ENCODE data around the gene TUBE1. TPM values are rescaled to one million over a fixed set of nuclear protein-coding genes. Genes with fewer than 3 reads are reported as not detected.

Gene TUBE1
- total RNA-seq, 1 experiment from 2014 or later, result 24.4 TPM

DNA sequence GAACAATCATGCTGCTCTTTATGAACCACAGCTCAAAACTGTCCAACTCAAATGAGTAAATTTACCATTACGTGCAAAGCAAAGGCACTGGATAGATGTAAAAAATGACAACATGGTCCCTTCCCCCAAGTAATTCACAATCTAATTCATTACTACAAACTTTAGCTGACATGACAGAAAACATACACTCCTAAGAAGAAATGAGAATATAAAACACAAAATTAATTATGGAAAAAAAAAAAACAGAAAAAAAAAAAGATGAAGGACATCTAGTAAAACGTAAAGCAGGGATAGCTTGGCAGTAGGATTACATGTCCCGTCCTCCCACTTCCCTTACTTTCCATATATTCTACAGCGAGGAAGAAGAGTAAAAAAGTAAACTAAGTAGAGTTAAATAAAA is 5.7 kb downstream of the TUBE1 start:
- CTCF ChIA-PET, result no interaction called here
- BruUV-seq (replicated peaks), result no TSS peak
- DNase-seq (ENCODE audit: low spot score), result no peak
- Histone ChIP-seq H3K27ac (ENCODE audit: low read depth, low read length, poor library complexity, severe bottlenecking) (no peak overlapping the region), H3K4me1 (ENCODE audit: insufficient read depth, low read length, poor library complexity, severe bottlenecking) (peaks cover 21% of the 10 kb centered on the region), H3K36me3 (ENCODE audit: insufficient read depth, low read length, poor library complexity, severe bottlenecking) (peaks cover 18% of the 10 kb centered on the region), H3K4me3 (ENCODE audit: low read depth, low read length, poor library complexity, severe bottlenecking) (no peak overlapping the region), H3K27me3 (replicated peaks; ENCODE audit: insufficient read depth, low read depth, low read length, poor library complexity) (no peaks in the 10 kb centered on the region), H3K9me3 (ENCODE audit: low read depth, low read length, poor library complexity, severe bottlenecking) (no peaks in the 10 kb centered on the region)
- TF ChIP-seq CTCF (conservative IDR thresholded peaks at IDR 0.05; ENCODE audit: low read depth, low read length) (no peak), EZH2 (IDR thresholded peaks at IDR 0.05; ENCODE audit: borderline replicate concordance, low read depth, low read length, poor library complexity, severe bottlenecking) (no peak)
- intact Hi-C loops (cut with micrococcal nuclease; ENCODE audit: unreplicated experiment), result no loop called here
- POLR2A ChIA-PET (ENCODE audit: low non-redundant PET), result no interaction called here

DNA sequence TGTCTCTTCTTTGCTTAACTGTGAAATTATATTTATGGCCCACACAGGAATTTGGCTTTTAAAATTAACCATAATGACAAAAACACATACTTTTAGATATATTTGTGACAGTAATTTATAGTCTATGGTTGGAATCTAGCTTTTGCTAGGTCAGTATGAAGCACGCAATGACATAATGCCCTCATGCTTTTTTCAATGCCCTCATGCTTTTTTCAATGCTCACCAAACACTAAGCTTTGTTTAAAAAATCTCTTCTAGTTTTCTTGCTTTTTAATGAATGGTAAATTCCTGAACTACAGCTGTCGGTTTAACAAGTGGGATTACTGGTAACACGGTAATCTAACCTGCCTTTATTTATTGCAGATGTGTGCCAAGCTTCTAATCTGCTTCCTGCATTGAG is 20.7 kb downstream of the TUBE1 start:
- intact Hi-C loops (cut with micrococcal nuclease; ENCODE audit: unreplicated experiment), result no loop called here

DNA sequence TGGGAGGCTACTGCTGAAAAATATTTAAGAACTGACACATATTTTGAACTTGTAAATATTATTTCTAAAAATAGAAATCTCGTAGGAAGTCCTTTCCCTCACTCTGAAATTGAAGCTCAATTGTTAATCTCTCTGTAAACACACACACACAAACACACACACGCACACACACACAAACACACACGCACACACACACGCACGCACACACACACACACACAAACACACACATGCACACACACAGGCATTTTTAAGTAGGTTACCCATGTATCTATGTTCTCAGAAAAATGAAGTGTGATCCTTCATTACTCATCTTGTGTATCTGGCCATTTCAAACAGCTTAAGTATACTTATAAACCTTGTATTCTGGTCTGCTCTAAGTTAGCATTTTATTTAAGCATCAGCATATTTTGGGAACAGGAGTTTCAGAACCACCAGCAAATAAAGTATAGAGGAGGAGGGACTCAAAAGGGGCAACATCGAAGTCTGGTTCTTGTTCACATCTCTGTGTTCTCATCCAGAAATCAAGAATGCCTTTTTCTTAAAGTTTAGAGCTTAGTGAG is 21.8 kb downstream of the TUBE1 start:
- POLR2A ChIA-PET (ENCODE audit: low non-redundant PET), result no interaction called here
- BruUV-seq (replicated peaks), result no TSS peak
- H3K27ac ChIP-seq (ENCODE audit: low read depth, low read length, poor library complexity, severe bottlenecking), result no peak overlapping the region
- intact Hi-C loops (cut with micrococcal nuclease; ENCODE audit: unreplicated experiment), result no loop called here
- H3K4me3 ChIP-seq (ENCODE audit: low read depth, low read length, poor library complexity, severe bottlenecking), result no peak overlapping the region
- TF ChIP-seq CTCF (conservative IDR thresholded peaks at IDR 0.05; ENCODE audit: low read depth, low read length) (no peak), EZH2 (IDR thresholded peaks at IDR 0.05; ENCODE audit: borderline replicate concordance, low read depth, low read length, poor library complexity, severe bottlenecking) (no peak)
- H3K9me3 ChIP-seq (ENCODE audit: low read depth, low read length, poor library complexity, severe bottlenecking), result no peaks in the 10 kb centered on the region
- no peaks in the 10 kb centered on the region for H3K27me3 ChIP-seq (replicated peaks; ENCODE audit: insufficient read depth, low read depth, low read length, poor library complexity)
- DNase-seq (ENCODE audit: low spot score), result no peak
- CTCF ChIA-PET, result interaction anchor here (0.6 kb wide), 1 partner anchor 37 kb away, joined by 3 read pairs; no protein-coding TSS in a partner anchor
- H3K4me1 ChIP-seq (ENCODE audit: insufficient read depth, low read length, poor library complexity, severe bottlenecking), result no peaks in the 10 kb centered on the region
- peaks cover 7% of the 10 kb centered on the region for H3K36me3 ChIP-seq (ENCODE audit: insufficient read depth, low read length, poor library complexity, severe bottlenecking)

More for the DNA sequence above, 20.7 kb downstream of the TUBE1 start:
- ChIA-PET POLR2A (ENCODE audit: low non-redundant PET) (no interaction called here), CTCF (no interaction called here)
- Histone ChIP-seq H3K27me3 (replicated peaks; ENCODE audit: insufficient read depth, low read depth, low read length, poor library complexity) (no peaks in the 10 kb centered on the region), H3K36me3 (ENCODE audit: insufficient read depth, low read length, poor library complexity, severe bottlenecking) (peaks cover 16% of the 10 kb centered on the region), H3K4me1 (ENCODE audit: insufficient read depth, low read length, poor library complexity, severe bottlenecking) (no peaks in the 10 kb centered on the region), H3K9me3 (ENCODE audit: low read depth, low read length, poor library complexity, severe bottlenecking) (no peaks in the 10 kb centered on the region), H3K27ac (ENCODE audit: low read depth, low read length, poor library complexity, severe bottlenecking) (no peak overlapping the region), H3K4me3 (ENCODE audit: low read depth, low read length, poor library complexity, severe bottlenecking) (no peak overlapping the region)
- DNase-seq (ENCODE audit: low spot score), result no peak
- TF ChIP-seq EZH2 (IDR thresholded peaks at IDR 0.05; ENCODE audit: borderline replicate concordance, low read depth, low read length, poor library complexity, severe bottlenecking) (no peak), CTCF (conservative IDR thresholded peaks at IDR 0.05; ENCODE audit: low read depth, low read length) (no peak)
- no TSS peak for BruUV-seq (replicated peaks)
